Measurements from ENCODE around the gene PCDH11Y. TPM values are rescaled to one million over a fixed set of nuclear protein-coding genes. Genes with fewer than 3 reads are reported as not detected.
"Not testable (repeated sequence)": the region's sequence is repeated elsewhere in the genome, so short reads cannot be mapped to it uniquely, and the experiment has no call there.

The PCDH11Y gene, protein sequence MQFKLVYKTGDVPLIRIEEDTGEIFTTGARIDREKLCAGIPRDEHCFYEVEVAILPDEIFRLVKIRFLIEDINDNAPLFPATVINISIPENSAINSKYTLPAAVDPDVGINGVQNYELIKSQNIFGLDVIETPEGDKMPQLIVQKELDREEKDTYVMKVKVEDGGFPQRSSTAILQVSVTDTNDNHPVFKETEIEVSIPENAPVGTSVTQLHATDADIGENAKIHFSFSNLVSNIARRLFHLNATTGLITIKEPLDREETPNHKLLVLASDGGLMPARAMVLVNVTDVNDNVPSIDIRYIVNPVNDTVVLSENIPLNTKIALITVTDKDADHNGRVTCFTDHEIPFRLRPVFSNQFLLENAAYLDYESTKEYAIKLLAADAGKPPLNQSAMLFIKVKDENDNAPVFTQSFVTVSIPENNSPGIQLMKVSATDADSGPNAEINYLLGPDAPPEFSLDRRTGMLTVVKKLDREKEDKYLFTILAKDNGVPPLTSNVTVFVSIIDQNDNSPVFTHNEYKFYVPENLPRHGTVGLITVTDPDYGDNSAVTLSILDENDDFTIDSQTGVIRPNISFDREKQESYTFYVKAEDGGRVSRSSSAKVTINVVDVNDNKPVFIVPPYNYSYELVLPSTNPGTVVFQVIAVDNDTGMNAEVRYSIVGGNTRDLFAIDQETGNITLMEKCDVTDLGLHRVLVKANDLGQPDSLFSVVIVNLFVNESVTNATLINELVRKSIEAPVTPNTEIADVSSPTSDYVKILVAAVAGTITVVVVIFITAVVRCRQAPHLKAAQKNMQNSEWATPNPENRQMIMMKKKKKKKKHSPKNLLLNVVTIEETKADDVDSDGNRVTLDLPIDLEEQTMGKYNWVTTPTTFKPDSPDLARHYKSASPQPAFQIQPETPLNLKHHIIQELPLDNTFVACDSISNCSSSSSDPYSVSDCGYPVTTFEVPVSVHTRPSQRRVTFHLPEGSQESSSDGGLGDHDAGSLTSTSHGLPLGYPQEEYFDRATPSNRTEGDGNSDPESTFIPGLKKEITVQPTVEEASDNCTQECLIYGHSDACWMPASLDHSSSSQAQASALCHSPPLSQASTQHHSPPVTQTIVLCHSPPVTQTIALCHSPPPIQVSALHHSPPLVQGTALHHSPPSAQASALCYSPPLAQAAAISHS (N-terminal part only)
- total RNA-seq = not detected

DNA sequence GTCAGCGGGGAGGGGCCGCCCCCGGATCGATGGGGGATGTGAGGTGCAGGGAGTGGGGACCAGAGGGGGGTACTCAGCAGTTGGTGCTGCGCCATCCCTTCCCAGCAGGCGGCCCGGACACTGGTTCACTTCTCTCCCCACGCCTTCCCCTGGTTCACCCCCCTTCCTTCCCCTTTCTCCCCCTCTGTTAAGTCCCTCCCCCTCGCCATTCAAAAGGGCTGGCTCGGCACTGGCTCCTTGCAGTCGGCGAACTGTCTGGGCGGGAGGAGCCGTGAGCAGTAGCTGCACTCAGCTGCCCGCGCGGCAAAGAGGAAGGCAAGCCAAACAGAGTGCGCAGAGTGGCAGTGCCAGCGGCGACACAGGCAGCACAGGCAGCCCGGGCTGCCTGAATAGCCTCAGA, at the start of gene PCDH11Y:
Gene PCDH11Y (plus strand): TSS at position 240 of the 400 bp plus-strand sequence. CDS start 56,804 bp downstream, outside the sequence.
- H3K36me3 Mint-ChIP-seq; H3K4me1 Mint-ChIP-seq; H3K9me3 Mint-ChIP-seq (ENCODE audit: low read depth); H3K27me3 Mint-ChIP-seq; H3K4me3 Mint-ChIP-seq; ATAC-seq; DNase-seq; CTCF ChIA-PET; H3K27ac Mint-ChIP-seq: not testable (repeated sequence)

DNA sequence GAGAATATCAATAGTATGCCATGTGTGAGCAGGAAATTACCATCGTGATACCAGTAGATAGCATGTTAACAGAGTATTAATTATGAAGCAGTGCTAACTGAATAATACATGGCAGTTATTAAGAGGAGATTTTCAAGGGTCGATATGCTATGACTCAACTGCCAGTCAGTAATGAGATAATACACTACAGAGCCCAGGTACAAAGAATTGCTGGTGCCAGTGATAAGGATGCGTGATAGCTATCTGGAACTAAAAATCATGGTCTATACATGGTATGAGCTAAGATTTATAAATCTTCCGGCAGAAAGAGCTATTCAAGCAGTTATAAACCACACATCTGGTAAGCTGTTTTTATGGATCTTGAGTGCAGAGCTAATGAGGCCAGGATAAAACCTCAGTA, 32.2 kb upstream of the PCDH11Y start:
- H3K36me3 Mint-ChIP-seq; H3K4me3 Mint-ChIP-seq; H3K27me3 Mint-ChIP-seq; CTCF ChIA-PET; ATAC-seq; H3K4me1 Mint-ChIP-seq; DNase-seq; H3K9me3 Mint-ChIP-seq (ENCODE audit: low read depth); H3K27ac Mint-ChIP-seq: not testable (repeated sequence)

DNA sequence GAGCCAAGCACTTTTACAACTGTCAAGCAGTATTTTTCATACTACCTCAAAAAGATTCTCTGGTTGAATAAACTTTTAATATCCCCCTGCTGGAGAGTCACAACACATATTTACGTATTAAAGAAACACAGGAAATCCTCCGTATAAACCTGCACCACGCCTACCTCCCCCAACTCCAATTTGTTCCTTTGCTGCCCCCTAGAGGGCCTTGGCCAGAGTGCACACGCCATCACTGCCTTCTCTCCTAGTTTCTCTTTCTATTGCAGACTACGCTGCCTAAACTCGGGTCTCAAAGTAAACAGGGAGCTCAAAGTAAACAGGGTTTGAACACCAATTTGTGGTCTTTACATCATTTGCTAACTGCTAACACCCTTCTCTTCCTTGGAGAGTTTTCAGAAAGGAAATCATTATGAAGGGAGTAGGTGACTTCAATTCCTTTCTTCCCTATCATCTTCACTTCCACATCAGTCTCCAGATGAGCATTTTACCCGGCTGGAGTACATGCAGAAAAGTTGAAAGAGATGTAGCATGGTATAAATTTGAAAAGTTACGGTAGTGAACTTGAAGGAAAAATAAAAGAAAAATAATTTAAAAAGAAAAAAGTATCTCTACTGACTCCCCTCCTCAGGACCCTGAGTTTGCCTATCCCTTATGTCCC, 8.2 kb upstream of the PCDH11Y start:
- H3K9me3 Mint-ChIP-seq (ENCODE audit: low read depth); H3K4me3 Mint-ChIP-seq; DNase-seq; CTCF ChIA-PET; H3K27me3 Mint-ChIP-seq; H3K27ac Mint-ChIP-seq; H3K4me1 Mint-ChIP-seq; H3K36me3 Mint-ChIP-seq: not testable (repeated sequence)
- ATAC-seq = peak; percentile 87

DNA sequence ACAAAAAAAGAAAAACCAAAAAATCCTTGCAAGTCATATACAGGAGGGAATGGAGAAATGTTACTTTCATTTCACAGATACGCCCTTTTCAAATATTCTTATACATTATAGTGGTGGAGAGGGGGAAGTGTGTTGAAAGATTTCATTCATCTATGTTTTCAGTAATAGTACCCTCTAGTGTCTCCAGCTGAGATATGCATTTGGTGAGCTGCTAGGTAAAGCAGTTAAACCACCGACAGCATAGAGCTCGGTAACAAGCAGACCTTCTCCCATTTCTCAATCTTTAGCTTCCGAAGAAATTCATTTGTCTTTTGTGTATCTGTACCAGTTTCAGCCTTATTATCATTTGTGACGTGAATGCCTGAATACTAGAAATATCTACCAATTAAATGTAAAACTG, 5.2 kb upstream of the PCDH11Y start:
- not testable (repeated sequence) for H3K36me3 Mint-ChIP-seq, H3K27me3 Mint-ChIP-seq

DNA sequence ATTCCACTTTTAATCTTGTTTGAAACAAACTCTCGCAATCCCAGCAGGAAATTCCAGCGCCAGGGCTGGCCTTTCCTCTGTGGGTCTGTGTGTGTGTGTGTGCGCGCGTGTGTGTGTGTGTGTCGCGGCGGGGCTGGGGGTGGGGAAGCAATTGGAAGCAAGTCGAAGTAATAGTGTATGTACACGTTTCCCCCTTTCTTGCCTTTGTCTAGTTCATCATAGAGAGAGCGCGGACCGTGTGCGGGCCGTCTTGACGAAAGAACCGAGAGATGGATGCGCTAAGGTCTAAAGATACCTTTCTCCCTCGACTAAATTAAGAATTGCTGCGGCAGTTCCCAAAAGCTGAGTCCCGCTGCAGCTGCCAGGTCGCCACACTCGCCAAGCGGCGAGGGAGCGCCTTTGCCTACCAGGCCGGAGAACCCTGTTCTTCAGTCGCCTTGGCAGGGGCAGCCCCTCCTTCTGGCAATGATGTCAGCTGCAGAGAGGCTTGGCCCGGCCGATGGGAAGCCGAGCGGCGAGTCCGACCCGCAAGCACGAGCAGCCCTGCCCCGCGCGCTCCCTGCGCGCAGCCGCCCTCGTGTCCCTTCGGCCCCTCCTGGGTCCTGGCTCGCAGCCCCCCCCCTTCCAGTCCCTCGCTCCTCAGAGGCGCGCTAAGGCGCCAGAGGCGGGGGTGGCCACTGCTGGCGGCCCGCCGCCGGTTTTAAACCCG, 2.5 kb downstream of the PCDH11Y start:
- H3K27me3 Mint-ChIP-seq; H3K9me3 Mint-ChIP-seq (ENCODE audit: low read depth); CTCF ChIA-PET; H3K36me3 Mint-ChIP-seq; ATAC-seq; DNase-seq; H3K4me1 Mint-ChIP-seq; H3K4me3 Mint-ChIP-seq; H3K27ac Mint-ChIP-seq: not testable (repeated sequence)

More for the DNA sequence above, 5.2 kb upstream of the PCDH11Y start:
- H3K9me3 Mint-ChIP-seq (ENCODE audit: low read depth); ATAC-seq; H3K4me1 Mint-ChIP-seq; H3K27ac Mint-ChIP-seq; CTCF ChIA-PET; H3K4me3 Mint-ChIP-seq; DNase-seq: not testable (repeated sequence)

DNA sequence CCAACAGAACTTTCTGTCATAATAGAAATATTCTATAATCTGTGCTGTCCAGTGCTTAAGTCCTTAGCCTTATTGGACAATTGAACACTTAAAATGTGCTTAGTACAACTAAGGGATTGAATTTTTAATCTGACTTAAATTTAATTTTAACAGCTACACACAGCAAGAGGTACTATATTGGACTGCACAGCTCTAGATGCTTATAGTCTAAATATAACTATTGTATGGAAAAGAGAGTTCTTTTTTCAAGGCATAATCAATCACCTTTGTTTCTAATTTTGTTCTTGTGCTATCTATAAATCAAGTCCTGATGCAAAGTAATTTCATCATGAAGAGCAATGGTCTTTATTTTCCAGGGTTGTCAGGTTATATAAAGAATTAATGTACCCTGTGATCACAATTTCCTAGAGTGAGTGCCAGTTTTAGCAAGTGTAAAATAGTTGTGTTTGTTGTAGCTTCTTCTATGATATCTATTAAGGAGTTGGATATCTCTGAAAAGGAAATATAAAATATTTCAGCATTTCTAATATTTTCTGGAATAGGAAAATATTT, 39.0 kb downstream of the PCDH11Y start:
- H3K27ac Mint-ChIP-seq; H3K4me1 Mint-ChIP-seq; DNase-seq; H3K36me3 Mint-ChIP-seq; H3K27me3 Mint-ChIP-seq; CTCF ChIA-PET; H3K4me3 Mint-ChIP-seq; H3K9me3 Mint-ChIP-seq (ENCODE audit: low read depth); ATAC-seq: not testable (repeated sequence)

DNA sequence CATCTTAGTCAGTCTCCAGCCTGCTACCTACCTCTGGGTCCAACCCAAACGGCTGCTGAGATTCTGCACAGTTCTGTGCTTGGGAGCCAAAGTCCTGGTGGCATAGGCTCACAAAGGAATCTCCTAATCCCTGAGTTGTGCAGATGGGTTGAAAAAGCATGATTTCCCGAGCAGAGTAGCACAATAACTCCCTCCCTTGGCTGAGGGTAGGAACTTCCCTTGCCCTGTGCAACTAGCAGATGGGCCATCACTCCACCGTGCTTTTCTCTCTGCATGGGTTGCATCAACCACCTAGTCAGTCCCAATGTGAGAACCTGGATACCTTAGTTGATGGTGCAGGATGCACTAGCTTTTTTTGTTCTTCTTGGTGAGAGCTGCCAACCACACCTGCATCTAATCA, 82.9 kb downstream of the PCDH11Y start:
- H3K9me3 Mint-ChIP-seq (ENCODE audit: low read depth); H3K36me3 Mint-ChIP-seq; H3K27me3 Mint-ChIP-seq; CTCF ChIA-PET; H3K4me3 Mint-ChIP-seq; H3K27ac Mint-ChIP-seq; H3K4me1 Mint-ChIP-seq; DNase-seq; ATAC-seq: not testable (repeated sequence)

DNA sequence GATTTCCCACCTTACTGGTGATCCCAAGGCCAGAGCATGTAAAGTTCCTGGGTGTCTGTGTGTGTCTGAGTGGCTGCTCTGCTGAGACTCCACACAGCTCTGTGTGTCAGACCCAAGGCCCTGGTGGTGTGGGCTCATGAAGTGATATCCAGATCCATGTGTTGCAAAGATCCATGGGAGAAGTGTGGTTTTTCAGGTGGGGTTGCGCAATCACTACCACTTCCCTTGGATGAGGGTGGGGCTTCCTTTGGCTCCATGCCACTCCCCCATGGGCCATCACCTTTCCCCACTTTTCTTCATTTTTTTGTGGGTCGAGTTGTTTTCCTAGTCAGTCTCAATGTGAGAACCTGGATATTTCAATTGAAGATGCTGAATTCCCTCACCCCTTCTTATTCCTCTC, 182.9 kb downstream of the PCDH11Y start:
- H3K9me3 Mint-ChIP-seq (ENCODE audit: low read depth); H3K27me3 Mint-ChIP-seq; H3K27ac Mint-ChIP-seq; DNase-seq; ATAC-seq; H3K4me3 Mint-ChIP-seq; H3K36me3 Mint-ChIP-seq; CTCF ChIA-PET; H3K4me1 Mint-ChIP-seq: not testable (repeated sequence)

DNA sequence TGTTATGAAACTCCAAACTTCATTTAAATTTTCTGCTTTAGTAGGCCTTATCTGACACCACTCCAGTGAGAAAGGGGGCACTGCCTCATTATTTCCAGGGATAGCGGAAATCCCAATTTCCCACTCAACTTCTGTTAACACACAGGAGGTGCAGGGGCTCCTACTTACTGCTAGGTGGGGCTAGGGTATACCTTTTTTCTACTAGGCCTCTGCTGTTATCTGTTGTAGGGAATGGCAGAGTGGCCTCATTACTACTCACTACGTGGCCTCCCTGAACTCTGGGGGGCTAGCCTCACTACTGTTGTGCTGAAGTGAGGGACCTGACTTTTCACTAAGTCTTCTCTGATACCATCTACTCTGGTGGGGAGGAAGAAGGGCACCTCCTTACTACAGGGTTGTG, 215.0 kb downstream of the PCDH11Y start:
- H3K36me3 Mint-ChIP-seq; H3K4me3 Mint-ChIP-seq; CTCF ChIA-PET; H3K27me3 Mint-ChIP-seq; H3K4me1 Mint-ChIP-seq; DNase-seq; H3K27ac Mint-ChIP-seq; H3K9me3 Mint-ChIP-seq (ENCODE audit: low read depth); ATAC-seq: not testable (repeated sequence)

DNA sequence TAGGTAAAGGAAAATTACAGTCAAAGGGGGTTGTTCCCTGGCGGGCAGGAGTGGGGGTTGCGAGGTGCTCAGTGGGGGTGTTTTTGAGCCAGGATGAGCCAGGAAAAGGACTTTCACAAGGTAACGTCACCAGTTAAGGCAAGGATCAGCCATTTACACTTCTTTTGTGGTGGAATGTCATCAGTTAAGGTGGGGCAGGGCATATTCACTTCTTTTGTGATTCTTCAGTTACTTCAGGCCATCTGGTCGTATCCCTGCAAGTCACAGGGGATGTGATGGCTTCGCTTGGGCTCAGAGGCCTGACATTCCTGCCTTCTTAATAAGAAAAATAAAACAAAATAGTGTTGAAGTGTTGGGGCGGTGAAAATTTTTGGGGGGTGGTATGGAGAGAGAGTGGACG, 324.8 kb downstream of the PCDH11Y start:
- H3K4me1 Mint-ChIP-seq; H3K27me3 Mint-ChIP-seq; H3K4me3 Mint-ChIP-seq; H3K9me3 Mint-ChIP-seq (ENCODE audit: low read depth); CTCF ChIA-PET; DNase-seq; H3K27ac Mint-ChIP-seq; H3K36me3 Mint-ChIP-seq; ATAC-seq: not testable (repeated sequence)

DNA sequence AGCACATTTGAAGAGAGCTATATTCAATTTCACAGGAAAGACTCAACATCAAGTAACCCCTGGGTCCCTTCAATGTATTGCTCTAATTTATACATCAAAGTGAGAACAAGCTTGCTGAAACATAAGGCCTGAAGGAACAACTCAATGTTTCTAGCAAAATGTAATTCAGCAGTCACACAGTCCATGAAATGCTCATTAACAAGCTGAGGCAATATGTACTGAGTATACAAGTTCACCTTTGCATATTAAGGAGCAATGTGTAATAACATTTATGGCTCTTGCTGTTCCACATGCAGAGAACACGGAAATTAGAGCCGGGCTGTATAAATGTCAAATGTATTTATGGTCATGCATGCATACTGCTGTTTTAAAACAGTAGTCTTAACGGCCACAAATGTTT, 342.1 kb downstream of the PCDH11Y start:
- DNase-seq; H3K36me3 Mint-ChIP-seq; H3K27ac Mint-ChIP-seq; CTCF ChIA-PET; H3K4me3 Mint-ChIP-seq; ATAC-seq; H3K9me3 Mint-ChIP-seq (ENCODE audit: low read depth); H3K27me3 Mint-ChIP-seq; H3K4me1 Mint-ChIP-seq: not testable (repeated sequence)

DNA sequence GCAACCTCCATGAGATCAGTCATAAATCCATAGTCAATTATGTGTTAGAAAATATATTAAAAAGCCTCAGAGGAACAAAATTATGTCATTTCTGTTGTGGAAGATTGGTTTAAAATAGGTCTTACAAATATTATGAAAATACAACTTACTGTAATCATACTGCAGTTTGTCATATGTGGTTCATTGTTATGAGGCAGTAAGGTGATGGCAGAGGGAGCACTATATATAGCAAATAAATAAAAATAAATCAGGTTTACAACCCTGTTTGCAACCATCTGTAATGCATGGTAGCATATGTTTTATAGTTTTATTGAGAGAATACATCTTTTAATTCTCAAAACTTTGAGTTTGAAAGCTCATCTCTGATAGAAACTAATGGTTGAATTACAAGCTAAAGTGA, 543.6 kb downstream of the PCDH11Y start:
- not testable (repeated sequence) for H3K4me3 Mint-ChIP-seq; H3K9me3 Mint-ChIP-seq (ENCODE audit: low read depth)

More for the DNA sequence above, 543.6 kb downstream of the PCDH11Y start:
- DNase-seq, H3K27me3 Mint-ChIP-seq, CTCF ChIA-PET, ATAC-seq, H3K27ac Mint-ChIP-seq, H3K36me3 Mint-ChIP-seq, H3K4me1 Mint-ChIP-seq: not testable (repeated sequence)

Measured in activated CD8-positive, alpha-beta memory T cell treated with anti-CD3 and anti-CD28 coated beads, Interleukin-2, amount 10 ng/mL, durations not matched to agents 7 days and 5 days (primary cell).